H9 (cell line): ENCODE results near the gene LGALS3. TPM values are rescaled to one million over a fixed set of nuclear protein-coding genes. Genes with fewer than 3 reads are reported as not detected.

Experiments used
- DNase-seq: peaks from one replicate; pipeline ENCODE4 v3.0.0-alpha.2; 2017
- H2AFZ ChIP-seq: one replicate; pipeline ENCODE4 v1.6.1; 2013; ENCODE audit warnings: mild to moderate bottlenecking, low read length, control low read depth, moderate library complexity
- H2AK5ac ChIP-seq: 2 replicates; pipeline ENCODE4 v1.6.1; 2013; ENCODE audit warnings: low read length, control low read depth, mixed read lengths; ENCODE audit not compliant: insufficient read length
- H2BK120ac ChIP-seq: one replicate; pipeline ENCODE4 v1.6.1; 2013; ENCODE audit warnings: low read depth, mild to moderate bottlenecking, low read length, control low read depth, inconsistent platforms; ENCODE audit not compliant: poor library complexity, severe bottlenecking
- H2BK12ac ChIP-seq: 2 replicates; pipeline ENCODE4 v1.6.1; 2013; ENCODE audit warnings: low read length, control low read depth, mixed read lengths, low read depth; ENCODE audit not compliant: insufficient read length
- H2BK15ac ChIP-seq: 2 replicates; pipeline ENCODE4 v1.6.1; 2013; ENCODE audit warnings: low read depth, low read length, control low read depth
- H2BK20ac ChIP-seq: one replicate; pipeline ENCODE4 v1.6.1; 2013; ENCODE audit warnings: low read depth, mild to moderate bottlenecking, low read length, control low read depth, inconsistent platforms; ENCODE audit not compliant: poor library complexity, severe bottlenecking
- H2BK5ac ChIP-seq: 2 replicates; pipeline ENCODE4 v1.6.1; 2013; ENCODE audit warnings: low read length, control low read depth, mixed read lengths; ENCODE audit not compliant: insufficient read length
- H3K14ac ChIP-seq: 2 replicates; pipeline ENCODE4 v1.6.1; 2013; ENCODE audit warnings: low read length, control low read depth; ENCODE audit not compliant: insufficient read depth
- H3K18ac ChIP-seq: 2 replicates; pipeline ENCODE4 v1.6.1; 2013; ENCODE audit warnings: low read depth, mild to moderate bottlenecking, mixed read lengths, low read length, control low read depth; ENCODE audit not compliant: insufficient read length
- H3K23ac ChIP-seq: 2 replicates; pipeline ENCODE4 v1.6.1; 2013; ENCODE audit warnings: low read length, control low read depth, mixed read lengths, low read depth; ENCODE audit not compliant: insufficient read length
- H3K23me2 ChIP-seq: 2 replicates; pipeline ENCODE4 v1.6.1; 2013; ENCODE audit warnings: low read depth, mild to moderate bottlenecking, mixed read lengths, low read length, control low read depth; ENCODE audit not compliant: insufficient read length, poor library complexity, severe bottlenecking
- H3K27ac ChIP-seq: 2 replicates; pipeline ENCODE4 v1.5.1; 2013; ENCODE audit warnings: low read length, control low read depth, mixed read lengths, low read depth; ENCODE audit not compliant: insufficient read length
- H3K27me3 ChIP-seq: 2 replicates; pipeline ENCODE4 v1.6.1; 2013; ENCODE audit warnings: low read length, control low read depth, inconsistent platforms; ENCODE audit not compliant: insufficient read depth
- H3K4ac ChIP-seq: 2 replicates; pipeline ENCODE4 v1.6.1; 2013; ENCODE audit warnings: low read depth, mild to moderate bottlenecking, control low read depth, inconsistent platforms, low read length, moderate library complexity
- H3K4me1 ChIP-seq: 2 replicates; pipeline ENCODE4 v1.6.1; 2013; ENCODE audit warnings: low read length, control low read depth, inconsistent platforms; ENCODE audit not compliant: insufficient read depth
- H3K4me2 ChIP-seq: 2 replicates; pipeline ENCODE4 v1.6.1; 2013; ENCODE audit warnings: low read length, control low read depth, mixed read lengths; ENCODE audit not compliant: insufficient read length, insufficient read depth
- H3K56ac ChIP-seq: 2 replicates; pipeline ENCODE4 v1.6.1; 2013; ENCODE audit warnings: low read depth, mild to moderate bottlenecking, mixed read lengths, low read length, control low read depth; ENCODE audit not compliant: insufficient read length
- H3K79me1 ChIP-seq: 2 replicates; pipeline ENCODE4 v1.6.1; 2013; ENCODE audit warnings: low read depth, mild to moderate bottlenecking, moderate library complexity, low read length, control low read depth, inconsistent platforms; ENCODE audit not compliant: insufficient read depth, poor library complexity, severe bottlenecking
- H3K79me2 ChIP-seq: 2 replicates; pipeline ENCODE4 v1.6.1; 2013; ENCODE audit warnings: low read length, control low read depth, inconsistent platforms; ENCODE audit not compliant: insufficient read depth
- H3K9ac ChIP-seq: 2 replicates; pipeline ENCODE4 v1.6.1; 2013; ENCODE audit warnings: low read length, control low read depth, mixed read lengths; ENCODE audit not compliant: insufficient read length; ENCODE audit errors: extremely low read depth
- H3K9me3 ChIP-seq: one replicate; pipeline ENCODE4 v1.6.1; 2013; ENCODE audit warnings: low read depth, low read length, inconsistent platforms; ENCODE audit not compliant: control insufficient read depth
- H3T11ph ChIP-seq: one replicate; pipeline ENCODE4 v1.6.1; 2013; ENCODE audit warnings: mild to moderate bottlenecking, low read length, control low read depth, inconsistent platforms
- H4K20me1 ChIP-seq: one replicate; pipeline ENCODE4 v1.6.1; 2013; ENCODE audit not compliant: control insufficient read depth, insufficient read length, insufficient read depth
- H4K5ac ChIP-seq: 2 replicates; pipeline ENCODE4 v1.6.1; 2013; ENCODE audit warnings: low read depth, mild to moderate bottlenecking, mixed read lengths, low read length, control low read depth; ENCODE audit not compliant: insufficient read length
- H4K8ac ChIP-seq: replicated peaks from 2 replicates; pipeline ENCODE4 v1.6.1; 2013; ENCODE audit warnings: low read length, control low read depth, mixed read lengths, low read depth; ENCODE audit not compliant: insufficient read length
- H4K91ac ChIP-seq: 2 replicates; pipeline ENCODE4 v1.6.1; 2013; ENCODE audit warnings: low read depth, mild to moderate bottlenecking, moderate library complexity, mixed read lengths, low read length, control low read depth; ENCODE audit not compliant: insufficient read length
- H3K27ac Mint-ChIP-seq, 3 experiments: 2 replicates in 2 of 3; 3 replicates in 1 of 3; pipeline ENCODE4 v1.8.0; 2020 to 2021; ENCODE audit warnings: mixed read lengths in 3 of 3, mild to moderate bottlenecking in 1 of 3, moderate library complexity in 1 of 3
- H3K27me3 Mint-ChIP-seq: 2 replicates; pipeline ENCODE4 v1.8.0; 2021; ENCODE audit warnings: low read depth, mild to moderate bottlenecking, moderate library complexity, mixed read lengths
- H3K36me3 Mint-ChIP-seq, 3 experiments: 2 replicates in 2 of 3; 3 replicates in 1 of 3; pipeline ENCODE4 v1.8.0; 2020 to 2021; ENCODE audit warnings: low read depth in 3 of 3, mixed read lengths in 3 of 3; ENCODE audit not compliant: insufficient read depth in 1 of 3
- H3K4me1 Mint-ChIP-seq, 2 experiments: 2 replicates each; pipeline ENCODE4 v1.8.0; 2020; ENCODE audit warnings: mixed read lengths in 2 of 2
- H3K4me3 Mint-ChIP-seq, 2 experiments: 2 replicates in 1 of 2; 3 replicates in 1 of 2; pipeline ENCODE4 v1.8.0; 2020 to 2021; ENCODE audit warnings: mild to moderate bottlenecking in 2 of 2, mixed read lengths in 2 of 2, moderate library complexity in 1 of 2
- H3K9me3 Mint-ChIP-seq, 2 experiments: 2 replicates in 1 of 2; 3 replicates in 1 of 2; pipeline ENCODE4 v1.8.0; 2020; ENCODE audit warnings: mild to moderate bottlenecking in 2 of 2, mixed read lengths in 2 of 2, moderate library complexity in 1 of 2
- CTCF ChIP-seq: fragments of 200-600 bp; sonication (generic); conservative IDR thresholded peaks from 3 replicates; pipeline ENCODE4 v1.8.0; 2021; ENCODE audit warnings: antibody characterized with exemption, mild to moderate bottlenecking
- WGBS: extraction: QIAGEN DNeasy Blood & Tissue Kit; methylation state at CpG from one replicate; pipeline ENCODE4 v1.1.7; 2013; ENCODE audit warnings: missing lambda C conversion rate, low lambda C conversion rate, mixed read lengths; ENCODE audit not compliant: insufficient read length; ENCODE audit errors: extremely low coverage; 5-methylcytosine and 5-hydroxymethylcytosine counted together
- total RNA-seq: library from RNA; stranded (reverse); gene quantifications from 2 replicates; pipeline ENCODE4 v1.2.1, GENCODE V29; 2021

The LGALS3 gene
- total RNA-seq, 1 experiment from 2014 or later = 4.0 TPM

- WGBS = no CpG with 5 or more reads among the region's 2 CpGs
- Histone ChIP-seq H2BK20ac (no peak overlapping the region), H2BK5ac (no peak overlapping the region), H4K91ac (no peak overlapping the region), H4K8ac (no peak overlapping the region), H4K20me1 (no peaks in the 10 kb centered on the region), H2BK15ac (no peak overlapping the region), H3K4me1 (no peaks in the 10 kb centered on the region), H3K9me3 (no peaks in the 10 kb centered on the region), H2BK12ac (no peak overlapping the region), H3K27ac (no peak overlapping the region), H3K79me1 (no peaks in the 10 kb centered on the region), H3K4ac (no peak overlapping the region), H3K9ac (no peak overlapping the region), H3K14ac (no peak overlapping the region), H4K5ac (no peak overlapping the region), H2AK5ac (no peak overlapping the region), H3K18ac (no peak overlapping the region), H3K23ac (no peak overlapping the region), H2BK120ac (no peak overlapping the region), H2AFZ (no peak overlapping the region), H3K23me2 (no peaks in the 10 kb centered on the region), H3K4me2 (no peak overlapping the region), H3T11ph (no peak overlapping the region), H3K27me3 (no peaks in the 10 kb centered on the region), H3K56ac (no peak overlapping the region), H3K79me2 (no peaks in the 10 kb centered on the region)
- H3K4me1 Mint-ChIP-seq = peaks cover 6% of the 10 kb centered on the region in 2 experiments
- H3K27ac Mint-ChIP-seq = no peak overlapping the region
- DNase-seq = no peak
- H3K9me3 Mint-ChIP-seq = no peaks in the 10 kb centered on the region
- no peak overlapping the region for H3K4me3 Mint-ChIP-seq
- no peaks in the 10 kb centered on the region for H3K36me3 Mint-ChIP-seq
- TF ChIP-seq CTCF = no peak
- peaks cover 27% of the 10 kb centered on the region for H3K27me3 Mint-ChIP-seq
Observed at GRCh38 chr14:55114720-55115119, 14.3 kb upstream of the LGALS3 start.
